Measurements from ENCODE around the gene ASPG.

Gene ASPG

GRCh38 chr14:104105071-104105821, 19.7 kb downstream of the ASPG start:
- no peak for DNase-seq (ENCODE audit: low spot score)

GRCh38 chr14:104105822-104106470, 20.4 kb downstream of the ASPG start:
- DNase-seq (ENCODE audit: low spot score): no peak

GRCh38 chr14:104106471-104106991, 21.0 kb downstream of the ASPG start:
- DNase-seq (ENCODE audit: low spot score): no peak

GRCh38 chr14:104107101-104107581, 21.6 kb downstream of the ASPG start:
- no peak for DNase-seq (ENCODE audit: low spot score)

GRCh38 chr14:104107611-104108569, 22.4 kb downstream of the ASPG start:
- no peak for DNase-seq (ENCODE audit: low spot score)

GRCh38 chr14:104108570-104109541, 23.4 kb downstream of the ASPG start:
- DNase-seq (ENCODE audit: low spot score): no peak

- DNase-seq (ENCODE audit: low spot score): no peak
Measured at GRCh38 chr14:104109731-104110361, 24.3 kb downstream of the ASPG start.

- no peak for DNase-seq (ENCODE audit: low spot score)
Measured at GRCh38 chr14:104110491-104111209, 25.1 kb downstream of the ASPG start.

GRCh38 chr14:104111301-104112112, 26.0 kb downstream of the ASPG start:
- DNase-seq (ENCODE audit: low spot score): no peak

- no peak for DNase-seq (ENCODE audit: low spot score)
Measured at GRCh38 chr14:104112113-104112505, 26.6 kb downstream of the ASPG start.

GRCh38 chr14:104112609-104113571, 27.4 kb downstream of the ASPG start:
- no peak for DNase-seq (ENCODE audit: low spot score)

GRCh38 chr14:104113631-104114420, 28.3 kb downstream of the ASPG start:
- no peak for DNase-seq (ENCODE audit: low spot score)

GRCh38 chr14:104114421-104115130, 29.1 kb downstream of the ASPG start:
- DNase-seq (ENCODE audit: low spot score): no peak

GRCh38 chr14:104115131-104115600, 29.7 kb downstream of the ASPG start:
- no peak for DNase-seq (ENCODE audit: low spot score)

GRCh38 chr14:104115691-104116287, 30.3 kb downstream of the ASPG start:
- no peak for DNase-seq (ENCODE audit: low spot score)
